Middle frontal gyrus (tissue), 1 donor: ENCODE results near the gene COMMD8.
"Not testable (repeated sequence)": the region's sequence is repeated elsewhere in the genome, so short reads cannot be mapped to it uniquely, and the experiment has no call there.

ENCODE experiments used
- DNase-seq: peaks from one replicate; pipeline ENCODE4 v3.0.0-alpha.2; 2015; ENCODE audit warnings: low spot score; ENCODE audit errors: extremely low spot score

The COMMD8 gene

GRCh38 chr4:47463235-47463956 is at the start of gene COMMD8:
Gene COMMD8, minus strand, starts transcription at chr4:47463702. Its CDS starts 51 bp downstream, at chr4:47463651.
- DNase-seq: peak; percentile 96

- no peak for DNase-seq
Observed at GRCh38 chr4:47510506-47511143, 47.1 kb upstream of the COMMD8 start.

- no peak for DNase-seq
Observed at GRCh38 chr4:47505666-47506065, 42.2 kb upstream of the COMMD8 start.

GRCh38 chr4:47505147-47505546 is 41.6 kb upstream of the COMMD8 start:
- no peak for DNase-seq

GRCh38 chr4:47500776-47501175 is 37.3 kb upstream of the COMMD8 start:
- no peak for DNase-seq

GRCh38 chr4:47499700-47500099 is 36.2 kb upstream of the COMMD8 start:
- DNase-seq: no peak

- DNase-seq: no peak
Observed at GRCh38 chr4:47498899-47499298, 35.4 kb upstream of the COMMD8 start.

- no peak for DNase-seq
Observed at GRCh38 chr4:47494124-47494430, 30.6 kb upstream of the COMMD8 start.

GRCh38 chr4:47493238-47494123 is 30.0 kb upstream of the COMMD8 start:
- DNase-seq: no peak

GRCh38 chr4:47490550-47490949 is 27.0 kb upstream of the COMMD8 start:
- no peak for DNase-seq

GRCh38 chr4:47488706-47489105 is 25.2 kb upstream of the COMMD8 start:
- DNase-seq: no peak

GRCh38 chr4:47486727-47487126 is 23.2 kb upstream of the COMMD8 start:
- DNase-seq: not testable (repeated sequence)

GRCh38 chr4:47486231-47486673 is 22.8 kb upstream of the COMMD8 start:
- no peak for DNase-seq

- no peak for DNase-seq
Observed at GRCh38 chr4:47485768-47486167, 22.3 kb upstream of the COMMD8 start.

- peak; percentile 85 for DNase-seq
Observed at GRCh38 chr4:47485047-47485692, 21.7 kb upstream of the COMMD8 start, which contains the start of gene ATP10D. Gene ATP10D, plus strand, starts transcription at chr4:47485275. Its CDS starts 27,266 bp downstream, at chr4:47512541.

- no peak for DNase-seq
Observed at GRCh38 chr4:47484168-47484567, 20.7 kb upstream of the COMMD8 start.

- DNase-seq: no peak
Observed at GRCh38 chr4:47483745-47484144, 20.2 kb upstream of the COMMD8 start.

GRCh38 chr4:47482326-47482725 is 18.8 kb upstream of the COMMD8 start:
- DNase-seq: no peak

GRCh38 chr4:47478804-47479203 is 15.3 kb upstream of the COMMD8 start:
- no peak for DNase-seq

- DNase-seq: no peak
Observed at GRCh38 chr4:47475411-47475810, 11.9 kb upstream of the COMMD8 start.

- no peak for DNase-seq
Observed at GRCh38 chr4:47474799-47475198, 11.3 kb upstream of the COMMD8 start.
